ENCODE results near the gene EGLN2.

EGLN2 gene

DNA sequence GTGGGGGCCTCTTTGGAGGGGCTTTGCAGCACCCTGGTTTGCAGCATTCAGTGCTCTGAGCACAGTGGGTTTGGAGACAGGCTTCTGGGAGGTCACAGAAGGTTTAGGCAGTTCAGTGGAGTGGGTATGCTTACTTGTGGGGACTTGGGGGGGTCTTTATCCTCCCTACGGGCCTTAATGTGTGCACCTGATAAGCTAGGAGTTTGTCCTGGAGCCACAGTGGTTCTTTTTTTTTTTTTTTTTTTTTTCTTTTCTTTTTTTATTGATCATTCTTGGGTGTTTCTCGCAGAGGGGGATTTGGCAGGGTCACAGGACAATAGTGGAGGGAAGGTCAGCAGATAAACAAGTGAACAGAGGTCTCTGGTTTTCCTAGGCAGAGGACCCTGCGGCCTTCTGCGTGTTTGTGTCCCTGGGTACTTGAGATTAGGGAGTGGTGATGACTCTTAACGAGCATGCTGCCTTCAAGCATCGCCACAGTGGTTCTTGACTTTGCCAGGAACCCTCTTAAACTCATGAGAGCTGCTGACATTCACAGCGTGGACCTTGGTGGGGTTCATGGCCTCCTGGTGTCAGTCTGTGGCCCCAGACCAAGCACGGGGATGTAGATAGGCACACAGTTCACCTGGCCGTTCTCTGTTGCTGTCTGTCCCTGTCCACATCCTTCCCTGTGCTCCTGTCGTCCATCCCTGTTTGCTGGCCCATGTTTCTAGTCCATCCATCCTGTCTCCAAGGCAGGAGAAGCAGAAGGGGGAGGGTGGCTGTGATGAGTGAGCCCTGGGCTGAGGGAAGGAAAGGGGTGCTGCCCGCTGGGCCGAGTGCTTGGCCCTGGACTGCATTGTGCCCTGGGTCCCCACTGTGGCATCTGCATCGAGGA lies 2.7 kb downstream of the EGLN2 start:
- TF ChIP-seq, protein P1, sequence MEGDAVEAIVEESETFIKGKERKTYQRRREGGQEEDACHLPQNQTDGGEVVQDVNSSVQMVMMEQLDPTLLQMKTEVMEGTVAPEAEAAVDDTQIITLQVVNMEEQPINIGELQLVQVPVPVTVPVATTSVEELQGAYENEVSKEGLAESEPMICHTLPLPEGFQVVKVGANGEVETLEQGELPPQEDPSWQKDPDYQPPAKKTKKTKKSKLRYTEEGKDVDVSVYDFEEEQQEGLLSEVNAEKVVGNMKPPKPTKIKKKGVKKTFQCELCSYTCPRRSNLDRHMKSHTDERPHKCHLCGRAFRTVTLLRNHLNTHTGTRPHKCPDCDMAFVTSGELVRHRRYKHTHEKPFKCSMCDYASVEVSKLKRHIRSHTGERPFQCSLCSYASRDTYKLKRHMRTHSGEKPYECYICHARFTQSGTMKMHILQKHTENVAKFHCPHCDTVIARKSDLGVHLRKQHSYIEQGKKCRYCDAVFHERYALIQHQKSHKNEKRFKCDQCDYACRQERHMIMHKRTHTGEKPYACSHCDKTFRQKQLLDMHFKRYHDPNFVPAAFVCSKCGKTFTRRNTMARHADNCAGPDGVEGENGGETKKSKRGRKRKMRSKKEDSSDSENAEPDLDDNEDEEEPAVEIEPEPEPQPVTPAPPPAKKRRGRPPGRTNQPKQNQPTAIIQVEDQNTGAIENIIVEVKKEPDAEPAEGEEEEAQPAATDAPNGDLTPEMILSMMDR (IDR thresholded peaks at IDR 0.05) = no peak
- Histone ChIP-seq H2AFZ (no peak overlapping the region), H3K9ac (no peak overlapping the region), H3K27me3 (ENCODE audit: control insufficient read depth, insufficient read depth, low read length) (no peaks in the 10 kb centered on the region), H3K79me2 (peaks cover 8% of the 10 kb centered on the region), H3K36me3 (ENCODE audit: control insufficient read depth, insufficient read depth, low read length) (no peaks in the 10 kb centered on the region), H3K4me2 (ENCODE audit: low read length) (peak overlapping the region; percentile 52), H3K9me3 (ENCODE audit: control insufficient read depth, low read length) (no peaks in the 10 kb centered on the region), H3K4me1 (peaks cover 46% of the 10 kb centered on the region), H3K4me3 (ENCODE audit: low read depth, low read length) (no peak overlapping the region), H3K27ac (peak overlapping the region; percentile 52)

DNA sequence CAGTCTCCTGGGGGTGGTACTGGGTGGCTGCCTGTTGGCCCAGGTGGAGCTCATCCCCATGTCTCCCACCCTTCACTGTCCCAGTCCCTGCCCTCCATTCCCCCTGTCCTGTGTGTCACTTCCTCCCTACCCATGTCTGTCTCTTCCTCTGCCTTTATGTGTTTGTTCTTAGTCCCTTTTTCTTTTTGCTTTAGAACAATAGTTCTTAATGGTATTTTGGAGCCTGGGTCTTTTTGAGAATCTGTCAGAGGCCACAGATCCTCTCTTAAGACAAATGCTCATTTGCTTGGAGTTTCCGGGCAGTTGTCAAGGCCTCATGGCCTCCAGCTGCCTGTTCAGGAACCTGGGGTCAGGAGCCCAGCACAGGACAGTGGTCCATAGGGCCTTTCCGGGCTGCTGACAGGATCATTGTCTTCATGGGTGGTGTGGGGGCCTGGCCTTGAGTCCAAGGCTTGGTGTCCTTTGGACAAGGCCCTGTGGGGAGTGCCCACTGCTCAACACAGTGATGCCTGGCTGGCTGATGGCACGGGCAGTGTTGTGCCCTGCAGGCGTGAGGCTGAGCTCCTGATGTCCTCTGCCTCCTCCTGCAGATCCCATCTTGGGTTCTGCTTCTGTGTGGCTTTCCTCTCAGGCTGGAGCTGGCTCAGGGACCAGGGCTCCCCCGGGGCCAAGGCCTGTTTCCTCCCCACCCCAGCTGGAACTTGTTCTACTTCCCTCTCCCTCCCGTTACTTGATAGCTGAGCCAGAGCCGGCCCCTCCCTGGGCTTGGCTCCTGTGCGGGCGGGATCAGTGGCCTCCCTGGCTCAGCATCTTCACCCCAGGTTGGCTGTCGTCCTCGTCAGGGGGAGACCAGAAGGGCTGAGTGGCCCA lies 3.5 kb downstream of the EGLN2 start:
- Histone ChIP-seq H3K36me3 (ENCODE audit: control insufficient read depth, insufficient read depth, low read length) (no peaks in the 10 kb centered on the region), H3K79me2 (peaks cover 8% of the 10 kb centered on the region), H3K27ac (peak overlapping the region; percentile 52), H3K4me3 (ENCODE audit: low read depth, low read length) (no peak overlapping the region), H2AFZ (no peak overlapping the region), H3K9ac (no peak overlapping the region), H3K4me2 (ENCODE audit: low read length) (peak overlapping the region; percentile 52), H3K9me3 (ENCODE audit: control insufficient read depth, low read length) (no peaks in the 10 kb centered on the region), H3K4me1 (peaks cover 49% of the 10 kb centered on the region), H3K27me3 (ENCODE audit: control insufficient read depth, insufficient read depth, low read length) (no peaks in the 10 kb centered on the region)
- TF ChIP-seq, protein P1 (IDR thresholded peaks at IDR 0.05) = no peak

DNA sequence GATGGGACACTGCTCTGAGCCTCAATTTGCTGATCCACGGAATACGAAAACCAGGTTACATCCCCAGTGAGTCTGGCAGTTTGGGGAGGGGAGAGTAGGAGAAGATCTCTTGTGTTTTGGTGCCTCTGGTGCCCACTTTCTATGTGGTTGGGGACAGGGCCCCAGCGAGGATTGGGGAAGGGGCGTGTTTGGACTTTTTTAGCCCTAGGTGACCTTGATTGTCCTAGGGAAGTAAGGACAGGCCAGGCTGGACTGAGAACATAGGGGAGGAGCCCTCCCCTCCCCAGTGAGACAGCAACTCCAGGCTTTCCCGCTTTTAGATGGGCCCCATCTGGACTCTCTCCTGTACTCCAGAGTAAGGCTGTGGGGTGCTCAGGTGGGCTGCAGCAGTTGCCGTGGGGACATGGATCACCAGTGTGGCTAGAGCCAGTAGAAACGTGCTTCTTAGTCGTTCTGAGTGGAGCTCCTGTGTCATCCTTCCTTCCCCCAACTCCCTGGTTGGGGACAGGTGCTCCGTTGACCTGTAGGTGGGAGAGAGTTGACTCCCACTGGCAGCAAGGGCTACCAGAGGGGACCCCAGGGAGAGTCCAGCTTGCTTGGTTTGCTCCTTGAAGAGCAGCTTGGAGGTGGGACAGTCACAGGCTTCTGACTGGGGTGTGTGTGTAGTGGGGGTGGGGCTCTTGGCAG lies 4.3 kb downstream of the EGLN2 start:
- no peaks in the 10 kb centered on the region for H3K27me3 ChIP-seq (ENCODE audit: control insufficient read depth, insufficient read depth, low read length)
- no peak overlapping the region for H3K9ac ChIP-seq
- peaks cover 8% of the 10 kb centered on the region for H3K79me2 ChIP-seq
- peak overlapping the region; percentile 8 for H3K4me3 ChIP-seq (ENCODE audit: low read depth, low read length)
- H2AFZ ChIP-seq = no peak overlapping the region
- H3K27ac ChIP-seq = peak overlapping the region; percentile 52
- H3K9me3 ChIP-seq (ENCODE audit: control insufficient read depth, low read length) = no peaks in the 10 kb centered on the region
- peak overlapping the region; percentile 52 for H3K4me2 ChIP-seq (ENCODE audit: low read length)
- TF ChIP-seq, protein P1 (IDR thresholded peaks at IDR 0.05) = no peak
- H3K4me1 ChIP-seq = peaks cover 46% of the 10 kb centered on the region
- H3K36me3 ChIP-seq (ENCODE audit: control insufficient read depth, insufficient read depth, low read length) = no peaks in the 10 kb centered on the region

DNA sequence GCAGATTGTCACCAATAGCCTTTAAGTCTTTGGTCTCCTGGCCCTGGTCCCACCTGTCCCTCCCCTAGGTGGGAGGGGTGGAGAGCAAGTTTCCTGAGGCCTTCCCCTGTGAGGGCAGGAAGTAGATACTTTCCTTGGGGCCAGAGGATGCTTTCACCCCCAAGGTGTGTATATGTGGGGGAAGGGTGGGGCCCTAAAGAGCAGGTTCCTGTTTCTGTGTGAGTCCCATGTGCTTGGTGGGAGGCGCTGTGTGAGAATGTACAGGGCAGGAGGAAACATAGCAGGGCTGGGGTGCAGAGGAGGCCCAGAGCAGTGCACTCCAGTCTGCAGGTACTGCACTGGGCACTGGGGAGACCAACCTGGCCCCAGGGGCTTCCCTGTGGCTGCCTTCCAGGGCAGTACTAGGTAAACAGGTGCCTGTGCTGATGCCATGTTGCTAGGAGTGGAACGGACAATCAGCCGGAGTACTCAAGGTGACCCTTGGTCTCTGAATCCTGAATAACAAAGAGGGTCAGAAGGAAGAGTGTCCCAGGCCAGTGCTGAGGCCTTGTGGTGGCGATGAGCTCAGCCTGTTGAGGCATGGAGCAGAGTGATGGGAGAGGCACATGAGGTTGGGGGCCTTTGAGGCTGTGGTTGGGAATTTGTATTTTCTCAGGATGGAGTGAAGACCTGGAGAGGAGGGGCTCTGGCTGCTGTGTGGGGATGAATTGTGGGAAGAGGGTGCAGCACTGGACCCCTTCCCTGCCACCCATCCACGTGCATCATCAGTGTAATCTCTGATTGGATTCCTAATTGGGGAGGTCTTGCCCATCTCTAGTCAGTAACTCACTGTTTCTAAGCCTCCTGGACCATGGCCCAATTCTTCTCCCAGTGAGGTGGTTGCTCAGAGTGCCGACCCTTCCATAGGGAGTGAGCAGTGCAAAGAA lies 5.1 kb downstream of the EGLN2 start:
- no peak overlapping the region for H3K9ac ChIP-seq

More for the DNA sequence above, 5.1 kb downstream of the EGLN2 start:
- H3K4me1 ChIP-seq = peaks cover 46% of the 10 kb centered on the region
- H3K4me2 ChIP-seq (ENCODE audit: low read length) = peak overlapping the region; percentile 18
- peak overlapping the region; percentile 52 for H3K27ac ChIP-seq
- H3K27me3 ChIP-seq (ENCODE audit: control insufficient read depth, insufficient read depth, low read length) = no peaks in the 10 kb centered on the region
- H3K9me3 ChIP-seq (ENCODE audit: control insufficient read depth, low read length) = no peaks in the 10 kb centered on the region
- peaks cover 8% of the 10 kb centered on the region for H3K79me2 ChIP-seq
- no peaks in the 10 kb centered on the region for H3K36me3 ChIP-seq (ENCODE audit: control insufficient read depth, insufficient read depth, low read length)
- TF ChIP-seq, protein P1 (IDR thresholded peaks at IDR 0.05) = no peak
- H2AFZ ChIP-seq = no peak overlapping the region
- peak overlapping the region; percentile 8 for H3K4me3 ChIP-seq (ENCODE audit: low read depth, low read length)

All from parathyroid adenoma (tissue), 2 donors.